Forelimb muscle (tissue), 1 donor: ENCODE measurements around the gene ADAMTS2. TPM values are rescaled to one million over a fixed set of nuclear protein-coding genes. Genes with fewer than 3 reads are reported as not detected.

Experiments used
- DNase-seq: peaks from one replicate; pipeline ENCODE4 v3.0.0-alpha.2; 2013; ENCODE audit warnings: low read depth
- polyA plus RNA-seq: library from polyadenylated mRNA; unstranded; fragments of 120-200 nt; gene quantifications from one replicate; pipeline ENCODE4 v1.2.1, GENCODE V29; 2013; ENCODE audit not compliant: insufficient read length

The ADAMTS2 gene
- polyA plus RNA-seq, 1 donor, result 33.0 TPM

- no peak for DNase-seq
Observed at GRCh38 chr5:179343719-179344430, 1.4 kb downstream of the ADAMTS2 start.

GRCh38 chr5:179343021-179343718 is 2.1 kb downstream of the ADAMTS2 start:
- DNase-seq, result no peak

- no peak for DNase-seq
Observed at GRCh38 chr5:179342577-179342976, 2.7 kb downstream of the ADAMTS2 start.

- DNase-seq, result no peak
Observed at GRCh38 chr5:179340465-179340864, 4.8 kb downstream of the ADAMTS2 start.

GRCh38 chr5:179339996-179340395 is 5.3 kb downstream of the ADAMTS2 start:
- no peak for DNase-seq

GRCh38 chr5:179339081-179339480 is 6.2 kb downstream of the ADAMTS2 start:
- DNase-seq, result no peak

GRCh38 chr5:179337796-179338676 is 7.2 kb downstream of the ADAMTS2 start:
- DNase-seq, result no peak

GRCh38 chr5:179336871-179337795 is 8.1 kb downstream of the ADAMTS2 start:
- no peak for DNase-seq

- DNase-seq, result no peak
Observed at GRCh38 chr5:179336126-179336870, 9.0 kb downstream of the ADAMTS2 start.

- no peak for DNase-seq
Observed at GRCh38 chr5:179333796-179334761, 11.2 kb downstream of the ADAMTS2 start.

- DNase-seq, result no peak
Observed at GRCh38 chr5:179332741-179333290, 12.4 kb downstream of the ADAMTS2 start.

GRCh38 chr5:179331591-179332375 is 13.5 kb downstream of the ADAMTS2 start:
- DNase-seq, result no peak

GRCh38 chr5:179330186-179330900 is 14.9 kb downstream of the ADAMTS2 start:
- no peak for DNase-seq

- no peak for DNase-seq
Observed at GRCh38 chr5:179328291-179328690, 17.0 kb downstream of the ADAMTS2 start.

- DNase-seq, result no peak
Observed at GRCh38 chr5:179327021-179327735, 18.1 kb downstream of the ADAMTS2 start.

- peak; percentile 92 for DNase-seq
Observed at GRCh38 chr5:179326122-179326927, 18.9 kb downstream of the ADAMTS2 start.
